Cardiac fibroblast (primary cell): Measurements from ENCODE around the gene PRR22.

Experiments used
- DNase-seq, 2 donors: peaks; one replicate each; pipeline versions ENCODE4 v3.0.0 to v3.0.0-alpha.2; 2010; ENCODE audit warnings: low read depth in 2 of 2
- H3K4me3 ChIP-seq, 2 donors: replicated peaks in 1 of 2; 1 replicate in 1 of 2; 2 replicates in 1 of 2; pipeline ENCODE4 v1.5.1; 2011; ENCODE audit warnings: low read depth in 2 of 2, low read length in 2 of 2, mild to moderate bottlenecking in 2 of 2, moderate library complexity in 1 of 2
- CTCF ChIP-seq: IDR thresholded peaks from one replicate; pipeline ENCODE4 v1.5.1; 2011; ENCODE audit warnings: low read depth, mild to moderate bottlenecking, low read length, inconsistent platforms

PRR22 gene

GRCh38 chr19:5814123-5814851 lies 29.7 kb upstream of the PRR22 start:
- TF ChIP-seq CTCF, result no peak
- no peak for DNase-seq
- H3K4me3 ChIP-seq, result no peak overlapping the region

- no peak overlapping the region for H3K4me3 ChIP-seq
- no peak for TF ChIP-seq CTCF
- DNase-seq, result no peak
Observed at GRCh38 chr19:5811117-5811516, 26.6 kb upstream of the PRR22 start.

GRCh38 chr19:5809469-5809868 lies 24.9 kb upstream of the PRR22 start:
- no peak for TF ChIP-seq CTCF
- no peak overlapping the region for H3K4me3 ChIP-seq
- DNase-seq, result no peak

GRCh38 chr19:5809053-5809452 lies 24.5 kb upstream of the PRR22 start:
- DNase-seq, result no peak
- no peak for TF ChIP-seq CTCF
- no peak overlapping the region for H3K4me3 ChIP-seq

GRCh38 chr19:5808120-5808816 lies 23.7 kb upstream of the PRR22 start:
- no peak for TF ChIP-seq CTCF
- DNase-seq, result no peak
- H3K4me3 ChIP-seq, result no peak overlapping the region

- TF ChIP-seq CTCF, result no peak
- DNase-seq, result no peak
- H3K4me3 ChIP-seq, result no peak overlapping the region
Observed at GRCh38 chr19:5806905-5807304, 22.4 kb upstream of the PRR22 start.
